ENCODE measurements around the gene GDAP2. TPM values are rescaled to one million over a fixed set of nuclear protein-coding genes. Genes with fewer than 3 reads are reported as not detected.

The GDAP2 gene, protein sequence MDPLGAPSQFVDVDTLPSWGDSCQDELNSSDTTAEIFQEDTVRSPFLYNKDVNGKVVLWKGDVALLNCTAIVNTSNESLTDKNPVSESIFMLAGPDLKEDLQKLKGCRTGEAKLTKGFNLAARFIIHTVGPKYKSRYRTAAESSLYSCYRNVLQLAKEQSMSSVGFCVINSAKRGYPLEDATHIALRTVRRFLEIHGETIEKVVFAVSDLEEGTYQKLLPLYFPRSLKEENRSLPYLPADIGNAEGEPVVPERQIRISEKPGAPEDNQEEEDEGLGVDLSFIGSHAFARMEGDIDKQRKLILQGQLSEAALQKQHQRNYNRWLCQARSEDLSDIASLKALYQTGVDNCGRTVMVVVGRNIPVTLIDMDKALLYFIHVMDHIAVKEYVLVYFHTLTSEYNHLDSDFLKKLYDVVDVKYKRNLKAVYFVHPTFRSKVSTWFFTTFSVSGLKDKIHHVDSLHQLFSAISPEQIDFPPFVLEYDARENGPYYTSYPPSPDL
- 12.3 TPM for polyA plus RNA-seq (2013)

DNA sequence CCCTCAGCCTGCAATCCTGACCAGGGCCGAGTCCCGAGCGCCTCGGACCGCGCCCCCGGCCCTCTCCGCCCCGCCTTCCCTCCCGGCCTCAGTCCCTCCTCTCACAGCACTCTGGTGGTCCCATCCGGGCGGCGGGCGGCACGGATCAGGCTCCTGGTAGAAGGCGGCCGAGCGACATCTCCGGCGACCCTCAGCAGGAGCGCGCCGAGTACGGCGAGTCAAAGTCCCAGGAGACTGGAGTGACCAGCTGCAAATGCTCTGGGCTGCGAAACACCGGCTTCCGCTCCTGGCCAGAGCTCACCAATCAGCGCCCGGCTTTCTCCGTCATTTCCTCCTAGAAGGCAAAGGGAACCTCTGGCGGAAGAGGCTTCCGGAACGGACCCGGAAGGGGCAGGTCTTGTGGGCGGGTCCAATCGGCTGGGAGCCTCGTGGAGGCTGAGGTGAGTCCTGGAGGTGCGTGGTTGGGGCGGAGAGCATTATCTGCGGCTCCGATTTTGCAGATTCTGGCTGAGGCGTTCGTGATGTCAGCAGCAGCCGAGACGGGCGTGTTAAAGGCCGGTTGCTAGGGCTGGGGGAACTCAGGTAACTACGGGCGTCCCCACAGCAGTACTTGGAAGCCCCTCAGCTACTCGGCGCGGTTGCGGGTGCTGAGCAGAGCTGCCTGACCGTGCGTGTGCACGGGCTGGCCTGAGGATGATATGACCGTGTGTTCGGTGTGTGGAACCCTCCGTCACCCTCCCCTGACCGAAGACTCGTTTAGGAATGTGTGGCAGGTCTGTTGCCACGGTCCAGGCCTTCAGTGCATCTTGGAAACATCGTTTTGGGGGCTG lies at the start of gene GDAP2, which contains the start of gene WDR3:
Gene GDAP2, minus strand, starts transcription at position 279 of the 830 bp plus-strand sequence. CDS start 9,264 bp downstream, outside the sequence.
Gene WDR3, plus strand, starts transcription at position 397 of the 830 bp plus-strand sequence. CDS start 3,581 bp downstream, outside the sequence.
- H3K36me3 ChIP-seq (ENCODE audit: control insufficient read depth in 4 of 4, insufficient read depth in 4 of 4, low read length in 3 of 4), result peaks cover 2 to 7% (median 6%) of the 10 kb centered on the region in 4 experiments
- peak; percentile 96 to 98 (median 97) for DNase-seq
- ChIA-PET CTCF (interaction anchor here (1.2 to 1.6 kb wide), 3 partner anchors 33 to 417 kb away, joined by 3 to 4 read pairs (median 4); no protein-coding TSS in a partner anchor), POLR2A (interaction anchor here (0.8 kb wide), 1 partner anchor 926 kb away, joined by 3 read pairs; no protein-coding TSS in a partner anchor)
- H3K9me3 ChIP-seq (ENCODE audit: control extremely low read depth in 1 of 5, control insufficient read depth in 4 of 5, insufficient read depth in 2 of 5, low read depth in 1 of 5, low read length in 4 of 5), result no peaks in the 10 kb centered on the region
- peak within 1 kb of the TSS; percentile 91 to 99 (median 97) for H3K4me3 ChIP-seq (ENCODE audit: control insufficient read depth in 1 of 7, extremely low read depth in 1 of 7, insufficient read depth in 4 of 7, low read depth in 2 of 7, low read length in 6 of 7)
- under 1% methylated on average over 61 of the region's 64 CpGs for WGBS (ENCODE audit: insufficient coverage)
- peak within 1 kb of the TSS; percentile 56 to 87 for H3K27ac ChIP-seq (ENCODE audit: insufficient read depth in 1 of 2, low read depth in 1 of 2, low read length in 2 of 2, poor library complexity in 1 of 2, severe bottlenecking in 2 of 2)
- peaks cover 22 to 41% (median 30%) of the 10 kb centered on the region in 4 experiments for H3K4me1 ChIP-seq (ENCODE audit: control extremely low read depth in 1 of 4, control insufficient read depth in 4 of 4, insufficient read depth in 4 of 4, low read length in 3 of 4)
- no peaks in the 10 kb centered on the region for H3K27me3 ChIP-seq (replicated peaks in 2 of 5; ENCODE audit: control insufficient read depth in 4 of 5, insufficient read depth in 5 of 5, low read length in 4 of 5)

DNA sequence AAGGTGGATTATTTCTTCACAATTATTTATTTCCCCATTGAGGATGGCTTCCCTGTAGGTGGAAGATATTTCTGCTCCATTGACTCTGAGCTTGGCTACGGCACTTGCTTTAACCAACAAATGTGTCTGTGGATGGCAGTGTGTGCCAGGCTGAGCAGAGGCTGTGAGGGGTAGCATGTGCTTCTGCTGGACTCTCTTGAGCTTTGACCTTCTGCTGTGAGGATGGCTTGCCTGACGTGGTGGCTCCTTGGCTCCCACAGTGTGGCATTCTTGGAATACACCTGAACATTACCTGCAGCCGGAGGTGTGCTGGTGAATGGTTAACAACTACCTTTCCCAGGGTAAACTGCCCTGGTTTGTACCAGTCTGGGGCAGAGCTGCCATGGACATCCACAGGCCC lies 47.0 kb upstream of the GDAP2 start:
- ChIA-PET POLR2A (no interaction called here), CTCF (no interaction called here)
- DNase-seq, result no peak
- no peaks in the 10 kb centered on the region for H3K4me1 ChIP-seq (ENCODE audit: control extremely low read depth in 1 of 4, control insufficient read depth in 4 of 4, insufficient read depth in 4 of 4, low read length in 3 of 4)
- H3K4me3 ChIP-seq (ENCODE audit: control insufficient read depth in 1 of 7, extremely low read depth in 1 of 7, insufficient read depth in 4 of 7, low read depth in 2 of 7, low read length in 6 of 7), result no peak overlapping the region
- H3K9me3 ChIP-seq (ENCODE audit: control extremely low read depth in 1 of 5, control insufficient read depth in 4 of 5, insufficient read depth in 2 of 5, low read depth in 1 of 5, low read length in 4 of 5), result no peaks in the 10 kb centered on the region
- H3K36me3 ChIP-seq (ENCODE audit: control insufficient read depth in 4 of 4, insufficient read depth in 4 of 4, low read length in 3 of 4), result no peaks in the 10 kb centered on the region
- 90% methylated on average over 3 of the region's 3 CpGs for WGBS (ENCODE audit: insufficient coverage)
- H3K27me3 ChIP-seq (replicated peaks in 2 of 5; ENCODE audit: control insufficient read depth in 4 of 5, insufficient read depth in 5 of 5, low read length in 4 of 5), result no peaks in the 10 kb centered on the region
- H3K27ac ChIP-seq (ENCODE audit: insufficient read depth in 1 of 2, low read depth in 1 of 2, low read length in 2 of 2, poor library complexity in 1 of 2, severe bottlenecking in 2 of 2), result no peak overlapping the region

DNA sequence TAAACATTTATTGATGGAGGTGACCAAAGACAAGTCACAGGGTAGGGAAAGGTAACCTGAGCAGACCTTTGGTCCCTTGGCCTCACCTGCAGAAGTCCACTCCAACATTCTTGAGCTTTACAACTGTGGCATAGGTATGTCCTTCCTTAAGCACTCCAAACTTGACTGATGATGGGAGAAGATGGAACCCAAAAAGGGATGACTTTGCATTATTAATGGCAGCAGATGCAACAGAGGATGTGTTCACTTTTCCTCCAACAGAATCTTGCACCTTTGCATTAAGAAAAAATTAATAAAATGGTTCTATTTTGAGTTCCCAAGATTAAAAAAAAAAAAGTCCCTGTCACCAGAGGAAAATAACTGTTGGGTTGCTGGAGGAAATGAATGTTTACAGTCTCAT lies 42.4 kb upstream of the GDAP2 start:
- no peak overlapping the region for H3K27ac ChIP-seq (ENCODE audit: insufficient read depth in 1 of 2, low read depth in 1 of 2, low read length in 2 of 2, poor library complexity in 1 of 2, severe bottlenecking in 2 of 2)
- ChIA-PET CTCF (no interaction called here), POLR2A (no interaction called here)
- no peaks in the 10 kb centered on the region for H3K36me3 ChIP-seq (ENCODE audit: control insufficient read depth in 4 of 4, insufficient read depth in 4 of 4, low read length in 3 of 4)
- H3K9me3 ChIP-seq (ENCODE audit: control extremely low read depth in 1 of 5, control insufficient read depth in 4 of 5, insufficient read depth in 2 of 5, low read depth in 1 of 5, low read length in 4 of 5), result no peaks in the 10 kb centered on the region
- no peak overlapping the region for H3K4me3 ChIP-seq (ENCODE audit: control insufficient read depth in 1 of 7, extremely low read depth in 1 of 7, insufficient read depth in 4 of 7, low read depth in 2 of 7, low read length in 6 of 7)
- DNase-seq, result no peak
- H3K4me1 ChIP-seq (ENCODE audit: control extremely low read depth in 1 of 4, control insufficient read depth in 4 of 4, insufficient read depth in 4 of 4, low read length in 3 of 4), result peaks cover 0 to 7% (median 2%) of the 10 kb centered on the region in 4 experiments
- no peaks in the 10 kb centered on the region for H3K27me3 ChIP-seq (replicated peaks in 2 of 5; ENCODE audit: control insufficient read depth in 4 of 5, insufficient read depth in 5 of 5, low read length in 4 of 5)

DNA sequence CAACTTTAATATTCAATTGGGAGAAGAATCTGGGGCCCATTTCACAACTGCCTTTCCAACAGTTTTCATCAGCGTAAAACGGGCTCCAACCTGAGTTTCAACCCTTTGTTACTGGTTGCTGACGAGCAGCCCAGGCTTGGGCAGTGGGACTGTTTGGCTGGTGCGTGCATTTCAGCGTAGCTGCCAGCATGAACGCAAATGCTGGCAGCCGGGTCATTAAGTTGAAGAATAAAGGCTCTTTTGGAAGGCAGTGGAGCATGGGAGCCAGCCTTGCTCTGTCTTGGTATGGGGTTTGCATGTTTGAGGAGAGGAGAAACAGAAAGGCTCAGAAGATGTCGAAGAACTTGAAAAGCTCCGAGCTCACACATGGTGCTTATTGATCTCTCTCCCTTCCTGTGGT lies 40.8 kb upstream of the GDAP2 start:
- Histone ChIP-seq H3K4me3 (ENCODE audit: control insufficient read depth in 1 of 7, extremely low read depth in 1 of 7, insufficient read depth in 4 of 7, low read depth in 2 of 7, low read length in 6 of 7) (no peak overlapping the region), H3K27me3 (replicated peaks in 2 of 5; ENCODE audit: control insufficient read depth in 4 of 5, insufficient read depth in 5 of 5, low read length in 4 of 5) (no peaks in the 10 kb centered on the region), H3K36me3 (ENCODE audit: control insufficient read depth in 4 of 4, insufficient read depth in 4 of 4, low read length in 3 of 4) (no peaks in the 10 kb centered on the region), H3K27ac (ENCODE audit: insufficient read depth in 1 of 2, low read depth in 1 of 2, low read length in 2 of 2, poor library complexity in 1 of 2, severe bottlenecking in 2 of 2) (no peak overlapping the region), H3K9me3 (ENCODE audit: control extremely low read depth in 1 of 5, control insufficient read depth in 4 of 5, insufficient read depth in 2 of 5, low read depth in 1 of 5, low read length in 4 of 5) (no peaks in the 10 kb centered on the region), H3K4me1 (ENCODE audit: control extremely low read depth in 1 of 4, control insufficient read depth in 4 of 4, insufficient read depth in 4 of 4, low read length in 3 of 4) (peaks cover 0 to 7% (median 2%) of the 10 kb centered on the region in 4 experiments)
- CTCF ChIA-PET, result no interaction called here
- WGBS (ENCODE audit: insufficient coverage), result 95% methylated on average over 9 of the region's 9 CpGs
- no peak for DNase-seq
- POLR2A ChIA-PET, result no interaction called here

DNA sequence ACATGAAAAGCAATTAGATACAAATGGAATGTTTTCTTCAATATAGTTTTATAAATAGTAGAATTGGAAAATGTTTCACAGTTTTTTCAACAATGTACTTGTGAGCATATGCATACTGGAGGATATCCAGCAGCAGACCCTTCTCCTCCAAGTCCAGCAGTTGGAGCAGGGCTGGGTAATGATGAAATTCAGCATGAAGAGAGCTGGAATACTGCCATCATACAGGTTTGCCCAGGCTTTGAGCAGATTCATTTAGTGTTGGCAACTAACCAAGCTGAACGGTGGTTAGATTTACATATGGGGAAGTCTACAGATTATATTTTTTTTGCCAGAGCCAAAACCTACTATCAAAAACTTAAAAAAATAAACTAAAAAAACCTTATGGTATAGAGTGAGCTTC lies 38.5 kb upstream of the GDAP2 start:
- Histone ChIP-seq H3K4me1 (ENCODE audit: control extremely low read depth in 1 of 4, control insufficient read depth in 4 of 4, insufficient read depth in 4 of 4, low read length in 3 of 4) (peaks cover 0 to 7% (median 2%) of the 10 kb centered on the region in 4 experiments), H3K36me3 (ENCODE audit: control insufficient read depth in 4 of 4, insufficient read depth in 4 of 4, low read length in 3 of 4) (peaks cover 0 to 2% (median 1%) of the 10 kb centered on the region in 4 experiments), H3K4me3 (ENCODE audit: control insufficient read depth in 1 of 7, extremely low read depth in 1 of 7, insufficient read depth in 4 of 7, low read depth in 2 of 7, low read length in 6 of 7) (no peak overlapping the region), H3K9me3 (ENCODE audit: control extremely low read depth in 1 of 5, control insufficient read depth in 4 of 5, insufficient read depth in 2 of 5, low read depth in 1 of 5, low read length in 4 of 5) (no peaks in the 10 kb centered on the region), H3K27me3 (replicated peaks in 2 of 5; ENCODE audit: control insufficient read depth in 4 of 5, insufficient read depth in 5 of 5, low read length in 4 of 5) (no peaks in the 10 kb centered on the region), H3K27ac (ENCODE audit: insufficient read depth in 1 of 2, low read depth in 1 of 2, low read length in 2 of 2, poor library complexity in 1 of 2, severe bottlenecking in 2 of 2) (no peak overlapping the region)
- CTCF ChIA-PET, result no interaction called here
- DNase-seq, result peak; percentile 10 to 58 (median 53)
- no CpG with 5 or more reads among the region's 1 CpG for WGBS (ENCODE audit: insufficient coverage)
- POLR2A ChIA-PET, result no interaction called here

DNA sequence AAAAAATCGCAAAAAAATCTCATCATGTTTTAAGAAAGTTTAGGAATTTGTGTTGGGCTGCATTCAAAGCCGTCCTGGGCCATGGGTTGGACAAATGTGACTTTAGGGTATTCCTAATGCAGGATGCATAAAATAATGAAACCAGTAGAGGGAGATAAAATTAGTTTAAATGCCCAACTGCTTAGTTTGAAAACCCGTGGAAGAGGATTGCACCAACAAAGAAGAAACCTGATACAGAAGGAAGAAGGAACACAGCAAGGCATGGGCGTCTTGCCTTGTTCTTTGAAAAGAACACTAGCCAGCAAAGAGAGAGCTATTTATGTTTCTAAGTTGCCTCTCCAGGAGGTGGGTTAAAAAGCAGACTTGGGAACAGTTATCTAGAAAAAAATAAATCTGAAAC lies 38.1 kb upstream of the GDAP2 start:
- Histone ChIP-seq H3K4me3 (ENCODE audit: control insufficient read depth in 1 of 7, extremely low read depth in 1 of 7, insufficient read depth in 4 of 7, low read depth in 2 of 7, low read length in 6 of 7) (no peak overlapping the region), H3K9me3 (ENCODE audit: control extremely low read depth in 1 of 5, control insufficient read depth in 4 of 5, insufficient read depth in 2 of 5, low read depth in 1 of 5, low read length in 4 of 5) (no peaks in the 10 kb centered on the region), H3K27ac (ENCODE audit: insufficient read depth in 1 of 2, low read depth in 1 of 2, low read length in 2 of 2, poor library complexity in 1 of 2, severe bottlenecking in 2 of 2) (no peak overlapping the region), H3K36me3 (ENCODE audit: control insufficient read depth in 4 of 4, insufficient read depth in 4 of 4, low read length in 3 of 4) (peaks cover 0 to 5% (median 3%) of the 10 kb centered on the region in 4 experiments), H3K4me1 (ENCODE audit: control extremely low read depth in 1 of 4, control insufficient read depth in 4 of 4, insufficient read depth in 4 of 4, low read length in 3 of 4) (peaks cover 0 to 7% (median 2%) of the 10 kb centered on the region in 4 experiments), H3K27me3 (replicated peaks in 2 of 5; ENCODE audit: control insufficient read depth in 4 of 5, insufficient read depth in 5 of 5, low read length in 4 of 5) (no peaks in the 10 kb centered on the region)
- peak in 2 of 3 donors; percentile 2 to 10 for DNase-seq
- WGBS (ENCODE audit: insufficient coverage), result 74% methylated on average over 4 of the region's 4 CpGs
- ChIA-PET POLR2A (no interaction called here), CTCF (no interaction called here)
